Measurements from ENCODE around the gene DNAJC27. TPM values are rescaled to one million over a fixed set of nuclear protein-coding genes. Genes with fewer than 3 reads are reported as not detected.
"Not testable (repeated sequence)": the region's sequence is repeated elsewhere in the genome, so short reads cannot be mapped to it uniquely, and the experiment has no call there.

Gene DNAJC27
- total RNA-seq (4.9 TPM), polyA plus RNA-seq (5.2 TPM)
- long read RNA-seq, donor 1 = 0 reads
- long read RNA-seq, donor 2, partial matches to known transcripts = 5 of 5 reads
- long read RNA-seq, donor 2, other reads (novel, unspliced or antisense) = 0 of 5 reads
- long read RNA-seq, donor 3, full-length matches to known transcripts = 2 of 2 reads
- long read RNA-seq, donor 3, partial matches to known transcripts = 0 of 2 reads
- long read RNA-seq, donor 3, other reads (novel, unspliced or antisense) = 0 of 2 reads
- long read RNA-seq, donor 4 = 0 reads
- long read RNA-seq, donor 5, full-length matches to known transcripts = 2 of 2 reads
- long read RNA-seq, donor 5, partial matches to known transcripts = 0 of 2 reads
- long read RNA-seq, donor 5, other reads (novel, unspliced or antisense) = 0 of 2 reads
- long read RNA-seq, donor 6, full-length matches to known transcripts = 1 of 1 reads
- long read RNA-seq, donor 6, partial matches to known transcripts = 0 of 1 reads
- long read RNA-seq, donor 6, other reads (novel, unspliced or antisense) = 0 of 1 reads
- long read RNA-seq, donor 7, full-length matches to known transcripts = 1 of 1 reads
- long read RNA-seq, donor 7, partial matches to known transcripts = 0 of 1 reads
- long read RNA-seq, donor 7, other reads (novel, unspliced or antisense) = 0 of 1 reads
- long read RNA-seq, donor 8 = 0 reads
- long read RNA-seq, donor 9, partial matches to known transcripts = 7 of 8 reads
- long read RNA-seq, donor 9, other reads (novel, unspliced or antisense) = 0 of 8 reads
- long read RNA-seq, donor 10 = 0 reads

- WGBS = under 1% methylated on average over 72 of the region's 72 CpGs
- Histone ChIP-seq H3K27me3 (ENCODE audit: control insufficient read depth in 2 of 2, insufficient read depth in 1 of 2, low read length in 1 of 2) (no peaks in the 10 kb centered on the region), H3K9me3 (ENCODE audit: control insufficient read depth in 2 of 2, insufficient read depth in 1 of 2, low read length in 1 of 2) (peaks cover 0 to 4% of the 10 kb centered on the region in 2 donors), H3K4me3 (ENCODE audit: low read length in 2 of 2) (peak within 1 kb of the TSS; percentile 77 to 95), H3K4me1 (ENCODE audit: control insufficient read depth in 2 of 2, insufficient read depth in 2 of 2, low read length in 2 of 2) (peaks cover 4 to 8% of the 10 kb centered on the region in 2 donors), H3K27ac (ENCODE audit: low read depth in 1 of 2, low read length in 1 of 2) (peak within 1 kb of the TSS; percentile 99 to 100), H3K36me3 (ENCODE audit: control insufficient read depth in 2 of 2, insufficient read depth in 2 of 2, low read length in 1 of 2) (peaks cover 2 to 6% of the 10 kb centered on the region in 2 donors)
- DNase-seq (ENCODE audit: low read depth in 6 of 9, low spot score in 9 of 9) = peak; percentile 91 to 99 (median 98)
Measured at GRCh38 chr2:24971536-24972314, at the start of gene DNAJC27. Gene DNAJC27, minus strand, starts transcription at chr2:24971955. Its CDS starts 51 bp downstream, at chr2:24971904.

GRCh38 chr2:25018681-25019080 is 46.9 kb upstream of the DNAJC27 start:
- no peaks in the 10 kb centered on the region for H3K27me3 ChIP-seq (ENCODE audit: control insufficient read depth in 2 of 2, insufficient read depth in 1 of 2, low read length in 1 of 2)
- DNase-seq (ENCODE audit: low read depth in 6 of 9, low spot score in 9 of 9) = no peak
- no peaks in the 10 kb centered on the region for H3K4me1 ChIP-seq (ENCODE audit: control insufficient read depth in 2 of 2, insufficient read depth in 2 of 2, low read length in 2 of 2)
- no peak overlapping the region for H3K27ac ChIP-seq (ENCODE audit: low read depth in 1 of 2, low read length in 1 of 2)
- WGBS = 99% methylated on average over 7 of the region's 7 CpGs
- no peaks in the 10 kb centered on the region for H3K9me3 ChIP-seq (ENCODE audit: control insufficient read depth in 2 of 2, insufficient read depth in 1 of 2, low read length in 1 of 2)
- no peak overlapping the region for H3K4me3 ChIP-seq (ENCODE audit: low read length in 2 of 2)
- H3K36me3 ChIP-seq (ENCODE audit: control insufficient read depth in 2 of 2, insufficient read depth in 2 of 2, low read length in 1 of 2) = no peaks in the 10 kb centered on the region

- 97% methylated on average over 9 of the region's 9 CpGs for WGBS
Measured at GRCh38 chr2:25014631-25015030, 42.9 kb upstream of the DNAJC27 start.

GRCh38 chr2:25011342-25011741 is 39.6 kb upstream of the DNAJC27 start:
- H3K9me3 ChIP-seq (ENCODE audit: control insufficient read depth in 2 of 2, insufficient read depth in 1 of 2, low read length in 1 of 2); H3K27me3 ChIP-seq (ENCODE audit: control insufficient read depth in 2 of 2, insufficient read depth in 1 of 2, low read length in 1 of 2); H3K4me3 ChIP-seq (ENCODE audit: low read length in 2 of 2); H3K36me3 ChIP-seq (ENCODE audit: control insufficient read depth in 2 of 2, insufficient read depth in 2 of 2, low read length in 1 of 2); H3K27ac ChIP-seq (ENCODE audit: low read depth in 1 of 2, low read length in 1 of 2); DNase-seq (ENCODE audit: low read depth in 6 of 9, low spot score in 9 of 9); H3K4me1 ChIP-seq (ENCODE audit: control insufficient read depth in 2 of 2, insufficient read depth in 2 of 2, low read length in 2 of 2): not testable (repeated sequence)
- 99% methylated on average over 2 of the region's 2 CpGs for WGBS

More at GRCh38 chr2:25014631-25015030, 42.9 kb upstream of the DNAJC27 start:
- H3K4me3 ChIP-seq (ENCODE audit: low read length in 2 of 2) = no peak overlapping the region
- H3K36me3 ChIP-seq (ENCODE audit: control insufficient read depth in 2 of 2, insufficient read depth in 2 of 2, low read length in 1 of 2) = no peaks in the 10 kb centered on the region
- no peaks in the 10 kb centered on the region for H3K27me3 ChIP-seq (ENCODE audit: control insufficient read depth in 2 of 2, insufficient read depth in 1 of 2, low read length in 1 of 2)
- H3K27ac ChIP-seq (ENCODE audit: low read depth in 1 of 2, low read length in 1 of 2) = no peak overlapping the region
- no peaks in the 10 kb centered on the region for H3K4me1 ChIP-seq (ENCODE audit: control insufficient read depth in 2 of 2, insufficient read depth in 2 of 2, low read length in 2 of 2)
- DNase-seq (ENCODE audit: low read depth in 6 of 9, low spot score in 9 of 9) = no peak
- no peaks in the 10 kb centered on the region for H3K9me3 ChIP-seq (ENCODE audit: control insufficient read depth in 2 of 2, insufficient read depth in 1 of 2, low read length in 1 of 2)

- Histone ChIP-seq H3K27me3 (ENCODE audit: control insufficient read depth in 2 of 2, insufficient read depth in 1 of 2, low read length in 1 of 2) (no peaks in the 10 kb centered on the region), H3K4me1 (ENCODE audit: control insufficient read depth in 2 of 2, insufficient read depth in 2 of 2, low read length in 2 of 2) (no peaks in the 10 kb centered on the region), H3K4me3 (ENCODE audit: low read length in 2 of 2) (no peak overlapping the region), H3K27ac (ENCODE audit: low read depth in 1 of 2, low read length in 1 of 2) (no peak overlapping the region), H3K9me3 (ENCODE audit: control insufficient read depth in 2 of 2, insufficient read depth in 1 of 2, low read length in 1 of 2) (no peaks in the 10 kb centered on the region), H3K36me3 (ENCODE audit: control insufficient read depth in 2 of 2, insufficient read depth in 2 of 2, low read length in 1 of 2) (no peaks in the 10 kb centered on the region)
- WGBS = 73% methylated on average over 11 of the region's 11 CpGs
- DNase-seq (ENCODE audit: low read depth in 6 of 9, low spot score in 9 of 9) = no peak
Measured at GRCh38 chr2:25009954-25010353, 38.2 kb upstream of the DNAJC27 start.

- Histone ChIP-seq H3K4me3 (ENCODE audit: low read length in 2 of 2) (no peak overlapping the region), H3K27me3 (ENCODE audit: control insufficient read depth in 2 of 2, insufficient read depth in 1 of 2, low read length in 1 of 2) (no peaks in the 10 kb centered on the region), H3K9me3 (ENCODE audit: control insufficient read depth in 2 of 2, insufficient read depth in 1 of 2, low read length in 1 of 2) (no peaks in the 10 kb centered on the region), H3K36me3 (ENCODE audit: control insufficient read depth in 2 of 2, insufficient read depth in 2 of 2, low read length in 1 of 2) (no peaks in the 10 kb centered on the region), H3K27ac (ENCODE audit: low read depth in 1 of 2, low read length in 1 of 2) (no peak overlapping the region), H3K4me1 (ENCODE audit: control insufficient read depth in 2 of 2, insufficient read depth in 2 of 2, low read length in 2 of 2) (no peaks in the 10 kb centered on the region)
- no peak for DNase-seq (ENCODE audit: low read depth in 6 of 9, low spot score in 9 of 9)
- WGBS = 92% methylated on average over 1 of the region's 1 CpG
Measured at GRCh38 chr2:25002066-25002465, 30.3 kb upstream of the DNAJC27 start.

GRCh38 chr2:25001325-25001637 is 29.5 kb upstream of the DNAJC27 start:
- Histone ChIP-seq H3K36me3 (ENCODE audit: control insufficient read depth in 2 of 2, insufficient read depth in 2 of 2, low read length in 1 of 2) (no peaks in the 10 kb centered on the region), H3K9me3 (ENCODE audit: control insufficient read depth in 2 of 2, insufficient read depth in 1 of 2, low read length in 1 of 2) (no peaks in the 10 kb centered on the region), H3K4me1 (ENCODE audit: control insufficient read depth in 2 of 2, insufficient read depth in 2 of 2, low read length in 2 of 2) (no peaks in the 10 kb centered on the region), H3K4me3 (ENCODE audit: low read length in 2 of 2) (no peak overlapping the region), H3K27ac (ENCODE audit: low read depth in 1 of 2, low read length in 1 of 2) (no peak overlapping the region), H3K27me3 (ENCODE audit: control insufficient read depth in 2 of 2, insufficient read depth in 1 of 2, low read length in 1 of 2) (no peaks in the 10 kb centered on the region)
- no peak for DNase-seq (ENCODE audit: low read depth in 6 of 9, low spot score in 9 of 9)
- WGBS = 94% methylated on average over 7 of the region's 7 CpGs

- Histone ChIP-seq H3K9me3 (ENCODE audit: control insufficient read depth in 2 of 2, insufficient read depth in 1 of 2, low read length in 1 of 2) (no peaks in the 10 kb centered on the region), H3K27me3 (ENCODE audit: control insufficient read depth in 2 of 2, insufficient read depth in 1 of 2, low read length in 1 of 2) (no peaks in the 10 kb centered on the region), H3K4me3 (ENCODE audit: low read length in 2 of 2) (no peak overlapping the region), H3K27ac (ENCODE audit: low read depth in 1 of 2, low read length in 1 of 2) (no peak overlapping the region), H3K4me1 (ENCODE audit: control insufficient read depth in 2 of 2, insufficient read depth in 2 of 2, low read length in 2 of 2) (no peaks in the 10 kb centered on the region), H3K36me3 (ENCODE audit: control insufficient read depth in 2 of 2, insufficient read depth in 2 of 2, low read length in 1 of 2) (no peaks in the 10 kb centered on the region)
- 90% methylated on average over 6 of the region's 6 CpGs for WGBS
- DNase-seq (ENCODE audit: low read depth in 6 of 9, low spot score in 9 of 9) = no peak
Measured at GRCh38 chr2:25000503-25001324, 29.0 kb upstream of the DNAJC27 start.
